GM12878 (cell line): Measurements from ENCODE around the gene FNDC8.

ENCODE experiments used
- CREB1 ChIP-seq: IDR thresholded peaks from 2 replicates; pipeline ENCODE4 v1.6.1; 2012; ENCODE audit warnings: low read depth, mild to moderate bottlenecking, inconsistent platforms
- EZH2 ChIP-seq: IDR thresholded peaks from 2 replicates; pipeline ENCODE4 v1.6.1; 2012; ENCODE audit warnings: low read depth, mild to moderate bottlenecking, control low read depth, inconsistent platforms, low read length, borderline replicate concordance; ENCODE audit not compliant: control insufficient read depth
- HDAC2 ChIP-seq: fragments of 200-600 bp; sonication (generic); IDR thresholded peaks from 2 replicates; pipeline ENCODE4 v1.6.1; 2017
- POLR2A ChIP-seq: IDR thresholded peaks from 2 replicates; pipeline ENCODE4 v1.6.1; 2011; ENCODE audit warnings: low read depth, mild to moderate bottlenecking, low read length
- POLR2AphosphoS2 ChIP-seq: IDR thresholded peaks from 2 replicates; pipeline ENCODE4 v1.6.1; 2011; ENCODE audit warnings: low read depth, mild to moderate bottlenecking, low read length, improper control_type of control experiment, moderate library complexity
- POLR2AphosphoS5 ChIP-seq: IDR thresholded peaks from 2 replicates; pipeline ENCODE4 v1.6.1; 2011; ENCODE audit warnings: mild to moderate bottlenecking, low read length, inconsistent platforms
- RAD21 ChIP-seq: IDR thresholded peaks from 2 replicates; pipeline ENCODE4 v1.6.1; 2011; ENCODE audit warnings: mild to moderate bottlenecking, low read depth, low read length, moderate library complexity; ENCODE audit not compliant: insufficient read depth
- RAD51 ChIP-seq: fragments of 450-650 bp; IDR thresholded peaks from 2 replicates; pipeline ENCODE4 v1.6.1; 2016; ENCODE audit warnings: moderate library complexity, mild to moderate bottlenecking, inconsistent platforms
- SREBF2 ChIP-seq: IDR thresholded peaks from 2 replicates; pipeline ENCODE4 v1.6.1; 2012; ENCODE audit warnings: mild to moderate bottlenecking, low read length
- SRF ChIP-seq, 2 experiments: IDR thresholded peaks; 2 replicates each; pipeline ENCODE4 v1.6.1; 2011; ENCODE audit warnings: low read depth in 2 of 2, low read length in 2 of 2, mild to moderate bottlenecking in 1 of 2, moderate library complexity in 1 of 2
- TARDBP ChIP-seq: IDR thresholded peaks from 2 replicates; pipeline ENCODE4 v1.6.1; 2016; ENCODE audit warnings: borderline replicate concordance
- TF ChIP-seq, protein P1 (sequence below), 3 experiments: IDR thresholded peaks in 2 of 3; conservative IDR thresholded peaks in 1 of 3; 2 replicates each; pipeline ENCODE4 v1.5.1; 2011; ENCODE audit warnings: low read depth in 3 of 3, low read length in 3 of 3, mild to moderate bottlenecking in 3 of 3, control low read depth in 2 of 3, moderate library complexity in 2 of 3, inconsistent platforms in 1 of 3, mixed read lengths in 1 of 3; ENCODE audit not compliant: control insufficient read depth in 2 of 3, insufficient read depth in 1 of 3; ENCODE audit errors: extremely low read depth in 1 of 3
- TF ChIP-seq, protein P2 (sequence below): fragments of 450-650 bp; IDR thresholded peaks from 2 replicates; pipeline ENCODE4 v1.6.1; 2014; ENCODE audit warnings: mild to moderate bottlenecking

DNA sequence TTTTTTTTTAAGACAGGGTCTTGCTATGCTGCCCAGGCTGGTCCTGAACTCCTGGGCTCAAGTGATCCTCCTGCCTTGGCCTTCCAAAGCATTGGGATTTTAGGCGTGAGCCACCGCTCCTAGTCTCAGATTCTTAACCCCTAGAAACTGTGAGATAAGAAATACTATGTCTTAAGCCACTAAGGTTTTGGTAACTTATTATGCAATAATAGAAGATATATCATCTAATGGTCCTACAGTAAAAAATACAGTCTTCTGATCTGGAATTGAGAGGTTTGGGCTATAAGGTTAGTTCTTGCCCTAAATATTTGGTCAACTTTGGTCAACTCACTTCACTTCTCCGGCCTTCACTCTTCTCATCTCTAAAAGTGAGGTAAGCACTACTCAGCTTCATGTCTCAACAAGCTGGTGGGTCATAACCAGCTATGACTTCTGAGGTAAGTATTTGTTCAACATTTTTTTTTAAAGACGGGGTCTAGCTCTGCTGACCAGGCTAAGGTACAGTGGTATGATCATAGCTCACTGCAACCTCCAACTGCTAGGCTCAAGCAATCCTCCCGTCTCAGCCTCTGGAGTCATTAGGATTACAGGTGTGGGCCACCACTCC lies 16.5 kb upstream of the FNDC8 start:
- TF ChIP-seq TARDBP: no peak
- TF ChIP-seq, protein P1, sequence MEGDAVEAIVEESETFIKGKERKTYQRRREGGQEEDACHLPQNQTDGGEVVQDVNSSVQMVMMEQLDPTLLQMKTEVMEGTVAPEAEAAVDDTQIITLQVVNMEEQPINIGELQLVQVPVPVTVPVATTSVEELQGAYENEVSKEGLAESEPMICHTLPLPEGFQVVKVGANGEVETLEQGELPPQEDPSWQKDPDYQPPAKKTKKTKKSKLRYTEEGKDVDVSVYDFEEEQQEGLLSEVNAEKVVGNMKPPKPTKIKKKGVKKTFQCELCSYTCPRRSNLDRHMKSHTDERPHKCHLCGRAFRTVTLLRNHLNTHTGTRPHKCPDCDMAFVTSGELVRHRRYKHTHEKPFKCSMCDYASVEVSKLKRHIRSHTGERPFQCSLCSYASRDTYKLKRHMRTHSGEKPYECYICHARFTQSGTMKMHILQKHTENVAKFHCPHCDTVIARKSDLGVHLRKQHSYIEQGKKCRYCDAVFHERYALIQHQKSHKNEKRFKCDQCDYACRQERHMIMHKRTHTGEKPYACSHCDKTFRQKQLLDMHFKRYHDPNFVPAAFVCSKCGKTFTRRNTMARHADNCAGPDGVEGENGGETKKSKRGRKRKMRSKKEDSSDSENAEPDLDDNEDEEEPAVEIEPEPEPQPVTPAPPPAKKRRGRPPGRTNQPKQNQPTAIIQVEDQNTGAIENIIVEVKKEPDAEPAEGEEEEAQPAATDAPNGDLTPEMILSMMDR (IDR thresholded peaks at IDR 0.05 in 2 of 3, conservative IDR thresholded peaks at IDR 0.05 in 1 of 3; ENCODE audit: control insufficient read depth in 2 of 3, extremely low read depth in 1 of 3, insufficient read depth in 1 of 3, low read depth in 3 of 3, low read length in 3 of 3): no peak
- no peak for TF ChIP-seq CREB1
- TF ChIP-seq SREBF2: no peak
- TF ChIP-seq, protein P2, sequence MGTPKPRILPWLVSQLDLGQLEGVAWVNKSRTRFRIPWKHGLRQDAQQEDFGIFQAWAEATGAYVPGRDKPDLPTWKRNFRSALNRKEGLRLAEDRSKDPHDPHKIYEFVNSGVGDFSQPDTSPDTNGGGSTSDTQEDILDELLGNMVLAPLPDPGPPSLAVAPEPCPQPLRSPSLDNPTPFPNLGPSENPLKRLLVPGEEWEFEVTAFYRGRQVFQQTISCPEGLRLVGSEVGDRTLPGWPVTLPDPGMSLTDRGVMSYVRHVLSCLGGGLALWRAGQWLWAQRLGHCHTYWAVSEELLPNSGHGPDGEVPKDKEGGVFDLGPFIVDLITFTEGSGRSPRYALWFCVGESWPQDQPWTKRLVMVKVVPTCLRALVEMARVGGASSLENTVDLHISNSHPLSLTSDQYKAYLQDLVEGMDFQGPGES: no peak
- TF ChIP-seq POLR2AphosphoS5: no peak
- no peak for TF ChIP-seq EZH2
- TF ChIP-seq SRF (IDR thresholded peaks at IDR 0.05; ENCODE audit: low read depth in 2 of 2, low read length in 2 of 2): no peak
- no peak for TF ChIP-seq POLR2A
- TF ChIP-seq HDAC2: no peak
- no peak for TF ChIP-seq RAD51
- TF ChIP-seq POLR2AphosphoS2: no peak
- TF ChIP-seq RAD21: no peak
